CD14-positive monocyte (primary cell): Measurements from ENCODE around the gene TGIF2. TPM values are rescaled to one million over a fixed set of nuclear protein-coding genes. Genes with fewer than 3 reads are reported as not detected.

ENCODE experiments used
- DNase-seq, 3 donors: peaks; one replicate each; pipeline ENCODE4 v3.0.0-alpha.2; 2011 to 2022
- H2AFZ ChIP-seq: 2 replicates; pipeline ENCODE4 v1.6.0; 2012; ENCODE audit warnings: mild to moderate bottlenecking, low read depth, low read length, inconsistent platforms; ENCODE audit not compliant: insufficient read depth, poor library complexity, severe bottlenecking
- H3K27ac ChIP-seq, 2 donors: 1 replicate in 1 of 2; 2 replicates in 1 of 2; pipeline ENCODE4 v1.5.1; 2012 to 2013; ENCODE audit warnings: low read length in 2 of 2, control low read depth in 1 of 2, inconsistent platforms in 1 of 2, low read depth in 1 of 2, mild to moderate bottlenecking in 1 of 2
- H3K27me3 ChIP-seq, 2 donors: one replicate each; pipeline versions ENCODE4 v1.6.0 to v1.6.1; 2011 to 2013; ENCODE audit warnings: low read length in 2 of 2; ENCODE audit not compliant: control insufficient read depth in 2 of 2, insufficient read depth in 2 of 2
- H3K36me3 ChIP-seq, 2 donors: replicated peaks in 1 of 2; 1 replicate in 1 of 2; 2 replicates in 1 of 2; pipeline versions ENCODE4 v1.5.1 to v1.6.1; 2012 to 2013; ENCODE audit warnings: low read length in 2 of 2, control low read depth in 1 of 2, inconsistent platforms in 1 of 2, mild to moderate bottlenecking in 1 of 2; ENCODE audit not compliant: insufficient read depth in 2 of 2, control insufficient read depth in 1 of 2
- H3K4me1 ChIP-seq, 2 donors: 1 replicate in 1 of 2; 2 replicates in 1 of 2; pipeline versions ENCODE4 v1.5.1 to v1.6.1; 2012 to 2013; ENCODE audit warnings: low read length in 2 of 2, control low read depth in 1 of 2, inconsistent platforms in 1 of 2, mild to moderate bottlenecking in 1 of 2, moderate library complexity in 1 of 2; ENCODE audit not compliant: insufficient read depth in 2 of 2, control insufficient read depth in 1 of 2
- H3K4me2 ChIP-seq: replicated peaks from 2 replicates; pipeline ENCODE3; 2012; ENCODE audit warnings: low read length, moderate library complexity, mild to moderate bottlenecking; ENCODE audit not compliant: poor library complexity, severe bottlenecking; ENCODE audit errors: extremely low read depth
- H3K4me3 ChIP-seq, 3 experiments: fragments of 200-600 bp in 1 of 3; sonication (generic) in 1 of 3; replicated peaks in 1 of 3; 1 replicate in 2 of 3; 2 replicates in 1 of 3; pipeline ENCODE4 v1.5.1; 2011 to 2013; ENCODE audit warnings: low read length in 3 of 3, mild to moderate bottlenecking in 3 of 3, control low read depth in 2 of 3, low read depth in 2 of 3, inconsistent platforms in 1 of 3, moderate library complexity in 1 of 3
- H3K79me2 ChIP-seq: 2 replicates; pipeline ENCODE4 v1.6.0; 2012; ENCODE audit warnings: mild to moderate bottlenecking, control low read depth, inconsistent platforms, low read length, moderate library complexity; ENCODE audit not compliant: insufficient read depth
- H3K9ac ChIP-seq: 2 replicates; pipeline ENCODE4 v1.6.0; 2017; ENCODE audit warnings: low read length, mild to moderate bottlenecking; ENCODE audit not compliant: insufficient read depth, poor library complexity, severe bottlenecking
- H3K9me3 ChIP-seq, 2 donors: replicated peaks in 1 of 2; 1 replicate in 1 of 2; 2 replicates in 1 of 2; pipeline versions ENCODE4 v1.5.1 to v1.6.1; 2012 to 2013; ENCODE audit warnings: low read length in 2 of 2, control low read depth in 1 of 2; ENCODE audit not compliant: control insufficient read depth in 1 of 2, insufficient read depth in 1 of 2
- H4K20me1 ChIP-seq: 2 replicates; pipeline ENCODE4 v1.6.0; 2012; ENCODE audit warnings: mild to moderate bottlenecking, low read length, control low read depth, moderate library complexity; ENCODE audit not compliant: insufficient read depth
- H3K27ac Mint-ChIP-seq, 7 donors: one replicate each; pipeline ENCODE4 v1.8.0; 2020; ENCODE audit warnings: mild to moderate bottlenecking in 7 of 7, mixed read lengths in 7 of 7, moderate library complexity in 6 of 7, inconsistent platforms in 2 of 7
- H3K27me3 Mint-ChIP-seq, 3 donors: one replicate each; pipeline ENCODE4 v1.8.0; 2021 to 2022; ENCODE audit warnings: low read depth in 3 of 3, mild to moderate bottlenecking in 3 of 3, mixed read lengths in 3 of 3, moderate library complexity in 3 of 3, inconsistent platforms in 1 of 3
- H3K36me3 Mint-ChIP-seq, 2 donors: one replicate each; pipeline ENCODE4 v1.8.0; 2020; ENCODE audit warnings: mixed read lengths in 2 of 2, inconsistent platforms in 1 of 2, mild to moderate bottlenecking in 1 of 2
- H3K4me1 Mint-ChIP-seq: one replicate; pipeline ENCODE4 v1.8.0; 2020; ENCODE audit warnings: mild to moderate bottlenecking, mixed read lengths
- H3K4me3 Mint-ChIP-seq, 2 donors: one replicate each; pipeline ENCODE4 v1.8.0; 2020; ENCODE audit warnings: mild to moderate bottlenecking in 2 of 2, mixed read lengths in 2 of 2, moderate library complexity in 1 of 2
- H3K9me3 Mint-ChIP-seq, 7 donors: one replicate each; pipeline ENCODE4 v1.8.0; 2020 to 2022; ENCODE audit warnings: mixed read lengths in 7 of 7, mild to moderate bottlenecking in 6 of 7, moderate library complexity in 6 of 7, inconsistent platforms in 2 of 7
- WGBS: methylation state at CpG from one replicate; pipeline ENCODE4 v1.1.5; 2013; ENCODE audit warnings: missing lambda C conversion rate; ENCODE audit not compliant: insufficient coverage; 5-methylcytosine and 5-hydroxymethylcytosine counted together
- intact Hi-C, 2 donors: fragments of 100-400 bp; cut with micrococcal nuclease; formaldehyde crosslinking; loops; one replicate each; pipeline versions ENCODE4 v1.15.0 to v1.15.1; 2023
- polyA plus RNA-seq, 3 donors: library from polyadenylated mRNA; depleted of rRNA in 1 of 3; unstranded in 2 of 3; stranded (reverse) in 1 of 3; fragments of 300-500 nt in 2 of 3; fragments of >200 nt in 1 of 3; fragmentation: Illumina TruSeq in 2 of 3; gene quantifications; 1 replicate in 2 of 3; 2 replicates in 1 of 3; pipeline ENCODE4 v1.2.3, GENCODE V29; 2012 to 2021
- TF ChIP-seq, protein P1 (sequence below): fragments of 200-600 bp; IDR thresholded peaks from one replicate; pipeline ENCODE4 v1.8.0; 2022; ENCODE audit warnings: antibody characterized with exemption, mild to moderate bottlenecking

The TGIF2 gene
- polyA plus RNA-seq, 3 donors = 11.0 to 15.9 (median 12.2) TPM

GRCh38 chr20:36542516-36543183 lies 30.7 kb upstream of the TGIF2 start:
- Histone ChIP-seq H3K9me3 (no peaks in the 10 kb centered on the region), H4K20me1 (no peaks in the 10 kb centered on the region), H3K27ac (no peak overlapping the region), H3K36me3 (no peaks in the 10 kb centered on the region), H3K4me2 (no peak overlapping the region), H3K4me1 (peaks cover 9 to 13% of the 10 kb centered on the region in 2 donors), H2AFZ (no peak overlapping the region), H3K9ac (no peak overlapping the region), H3K27me3 (no peaks in the 10 kb centered on the region), H3K4me3 (no peak overlapping the region), H3K79me2 (no peaks in the 10 kb centered on the region)
- peaks cover 0 to 1% (median 0%) of the 10 kb centered on the region in 7 donors for H3K9me3 Mint-ChIP-seq
- H3K27ac Mint-ChIP-seq = peak overlapping the region in 2 of 7 donors; percentile 8 to 50
- TF ChIP-seq, protein P1, sequence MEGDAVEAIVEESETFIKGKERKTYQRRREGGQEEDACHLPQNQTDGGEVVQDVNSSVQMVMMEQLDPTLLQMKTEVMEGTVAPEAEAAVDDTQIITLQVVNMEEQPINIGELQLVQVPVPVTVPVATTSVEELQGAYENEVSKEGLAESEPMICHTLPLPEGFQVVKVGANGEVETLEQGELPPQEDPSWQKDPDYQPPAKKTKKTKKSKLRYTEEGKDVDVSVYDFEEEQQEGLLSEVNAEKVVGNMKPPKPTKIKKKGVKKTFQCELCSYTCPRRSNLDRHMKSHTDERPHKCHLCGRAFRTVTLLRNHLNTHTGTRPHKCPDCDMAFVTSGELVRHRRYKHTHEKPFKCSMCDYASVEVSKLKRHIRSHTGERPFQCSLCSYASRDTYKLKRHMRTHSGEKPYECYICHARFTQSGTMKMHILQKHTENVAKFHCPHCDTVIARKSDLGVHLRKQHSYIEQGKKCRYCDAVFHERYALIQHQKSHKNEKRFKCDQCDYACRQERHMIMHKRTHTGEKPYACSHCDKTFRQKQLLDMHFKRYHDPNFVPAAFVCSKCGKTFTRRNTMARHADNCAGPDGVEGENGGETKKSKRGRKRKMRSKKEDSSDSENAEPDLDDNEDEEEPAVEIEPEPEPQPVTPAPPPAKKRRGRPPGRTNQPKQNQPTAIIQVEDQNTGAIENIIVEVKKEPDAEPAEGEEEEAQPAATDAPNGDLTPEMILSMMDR = no peak
- DNase-seq = no peak
- no peak overlapping the region for H3K4me3 Mint-ChIP-seq
- 98% methylated on average over 7 of the region's 10 CpGs for WGBS
- peaks cover 0 to 7% (median 5%) of the 10 kb centered on the region in 3 donors for H3K27me3 Mint-ChIP-seq
- H3K4me1 Mint-ChIP-seq = peaks cover 1% of the 10 kb centered on the region
- intact Hi-C loops = loop anchor here in 1 of 2 donors (10.0 kb wide), 1 partner anchor 342 kb away; no protein-coding TSS in a partner anchor
- H3K36me3 Mint-ChIP-seq = no peaks in the 10 kb centered on the region

- Mint-ChIP-seq H3K27ac (peak overlapping the region in 1 of 7 donors; percentile 8), H3K4me1 (peaks cover 1% of the 10 kb centered on the region), H3K27me3 (peaks cover 0 to 7% (median 5%) of the 10 kb centered on the region in 3 donors), H3K36me3 (no peaks in the 10 kb centered on the region), H3K9me3 (peaks cover 0 to 1% (median 0%) of the 10 kb centered on the region in 7 donors), H3K4me3 (peak overlapping the region in 1 of 2 donors; percentile 27)
- peaks cover 9 to 13% of the 10 kb centered on the region in 2 donors for H3K4me1 ChIP-seq
- TF ChIP-seq, protein P1 = no peak
- H4K20me1 ChIP-seq = no peaks in the 10 kb centered on the region
- no peaks in the 10 kb centered on the region for H3K36me3 ChIP-seq
- intact Hi-C loops = loop anchor here in 1 of 2 donors (10.0 kb wide), 1 partner anchor 341 kb away; no protein-coding TSS in a partner anchor
- no peaks in the 10 kb centered on the region for H3K79me2 ChIP-seq
- DNase-seq = no peak
- H3K4me2 ChIP-seq = no peak overlapping the region
- no peaks in the 10 kb centered on the region for H3K9me3 ChIP-seq
- no peak overlapping the region for H3K27ac ChIP-seq
- H3K27me3 ChIP-seq = no peaks in the 10 kb centered on the region
- H3K9ac ChIP-seq = no peak overlapping the region
- H3K4me3 ChIP-seq = no peak overlapping the region
- 97% methylated on average over 13 of the region's 14 CpGs for WGBS
- H2AFZ ChIP-seq = no peak overlapping the region
These were observed 29.9 kb upstream of the TGIF2 start for GRCh38 chr20:36543184-36544133.
